Liver (tissue), 9 donors: ENCODE results near the gene KCNMB2. TPM values are rescaled to one million over a fixed set of nuclear protein-coding genes. Genes with fewer than 3 reads are reported as not detected.

Source experiments
- DNase-seq: peaks from one replicate; pipeline ENCODE4 v3.0.0-alpha.2; 2017; ENCODE audit warnings: low spot score
- H3K27ac ChIP-seq, 2 donors: one replicate each; pipeline ENCODE4 v1.7.0; 2013; ENCODE audit warnings: inconsistent platforms in 2 of 2, low read length in 2 of 2, control low read depth in 1 of 2, low read depth in 1 of 2, mild to moderate bottlenecking in 1 of 2
- H3K27me3 ChIP-seq, 4 donors: one replicate each; pipeline versions ENCODE4 v1.6.1 to v1.7.0; 2013; ENCODE audit warnings: low read length in 3 of 4, inconsistent platforms in 1 of 4, mild to moderate bottlenecking in 1 of 4, moderate library complexity in 1 of 4; ENCODE audit not compliant: control insufficient read depth in 4 of 4, insufficient read depth in 4 of 4
- H3K36me3 ChIP-seq, 4 donors: one replicate each; pipeline versions ENCODE4 v1.6.1 to v1.7.0; 2013; ENCODE audit warnings: low read length in 3 of 4, mild to moderate bottlenecking in 3 of 4, low read depth in 1 of 4, moderate library complexity in 1 of 4; ENCODE audit not compliant: control insufficient read depth in 4 of 4, insufficient read depth in 3 of 4
- H3K4me1 ChIP-seq, 4 donors: one replicate each; pipeline versions ENCODE4 v1.6.1 to v1.7.0; 2013; ENCODE audit warnings: low read length in 3 of 4, mild to moderate bottlenecking in 3 of 4, moderate library complexity in 1 of 4; ENCODE audit not compliant: control insufficient read depth in 4 of 4, insufficient read depth in 4 of 4
- H3K4me3 ChIP-seq, 3 donors: one replicate each; pipeline versions ENCODE4 v1.6.1 to v1.7.0; 2013; ENCODE audit warnings: low read length in 3 of 3, control low read depth in 1 of 3, low read depth in 1 of 3, mild to moderate bottlenecking in 1 of 3
- H3K9ac ChIP-seq, 2 donors: one replicate each; pipeline ENCODE4 v1.7.0; 2013; ENCODE audit warnings: low read length in 2 of 2, mild to moderate bottlenecking in 2 of 2, moderate library complexity in 2 of 2, control low read depth in 1 of 2, low read depth in 1 of 2
- H3K9me3 ChIP-seq, 4 donors: one replicate each; pipeline versions ENCODE4 v1.6.1 to v1.7.0; 2013; ENCODE audit warnings: low read length in 3 of 4; ENCODE audit not compliant: control insufficient read depth in 4 of 4
- EGR1 ChIP-seq, 2 donors: IDR thresholded peaks; 2 replicates each; pipeline ENCODE4 v1.6.1; 2016 to 2018; ENCODE audit warnings: antibody characterized with exemption in 2 of 2, low read depth in 2 of 2
- FOXA1 ChIP-seq: IDR thresholded peaks from 2 replicates; pipeline ENCODE4 v1.6.1; 2016; ENCODE audit warnings: antibody characterized with exemption
- FOXA2 ChIP-seq: IDR thresholded peaks from 2 replicates; pipeline ENCODE4 v1.6.1; 2016; ENCODE audit warnings: antibody characterized with exemption
- GABPA ChIP-seq, 2 donors: IDR thresholded peaks in 1 of 2; conservative IDR thresholded peaks in 1 of 2; 2 replicates each; pipeline ENCODE4 v1.6.1; 2016; ENCODE audit warnings: antibody characterized with exemption in 2 of 2, mild to moderate bottlenecking in 1 of 2, moderate library complexity in 1 of 2
- HNF4A ChIP-seq, 2 donors: conservative IDR thresholded peaks; 2 replicates each; pipeline ENCODE4 v1.6.1; 2016; ENCODE audit warnings: antibody characterized with exemption in 2 of 2, mild to moderate bottlenecking in 2 of 2
- HNF4G ChIP-seq: IDR thresholded peaks from 2 replicates; pipeline ENCODE4 v1.6.1; 2016; ENCODE audit warnings: antibody characterized with exemption
- JUND ChIP-seq, 2 donors: IDR thresholded peaks; 2 replicates each; pipeline ENCODE4 v1.6.1; 2016; ENCODE audit warnings: antibody characterized with exemption in 2 of 2
- NR2F2 ChIP-seq: IDR thresholded peaks from 2 replicates; pipeline ENCODE4 v1.6.1; 2016; ENCODE audit warnings: antibody characterized with exemption
- RAD21 ChIP-seq, 2 donors: IDR thresholded peaks; 2 replicates each; pipeline ENCODE4 v1.6.1; 2016; ENCODE audit warnings: antibody characterized with exemption in 2 of 2, mild to moderate bottlenecking in 2 of 2
- RXRA ChIP-seq, 2 donors: IDR thresholded peaks; 2 replicates each; pipeline ENCODE4 v1.6.1; 2017 to 2018; ENCODE audit warnings: antibody characterized with exemption in 2 of 2, mild to moderate bottlenecking in 1 of 2
- SP1 ChIP-seq: IDR thresholded peaks from 2 replicates; pipeline ENCODE4 v1.6.1; 2018; ENCODE audit warnings: antibody characterized with exemption, mild to moderate bottlenecking
- TAF1 ChIP-seq: conservative IDR thresholded peaks from 2 replicates; pipeline ENCODE4 v1.6.1; 2016; ENCODE audit warnings: antibody characterized with exemption, mild to moderate bottlenecking
- YY1 ChIP-seq: IDR thresholded peaks from 2 replicates; pipeline ENCODE4 v1.6.1; 2016; ENCODE audit warnings: antibody characterized with exemption, mild to moderate bottlenecking
- polyA plus RNA-seq, 2 donors: library from polyadenylated mRNA; stranded (reverse) in 1 of 2; unstranded in 1 of 2; fragments of 200-250 nt in 1 of 2; fragments of >200 nt in 1 of 2; fragmentation: Nextera tagmentation in 1 of 2; extraction: Ambion mirVana in 1 of 2; gene quantifications; one replicate each; pipeline versions ENCODE4 v1.2.1 to v1.2.3, GENCODE V29; 2013 to 2015
- total RNA-seq, 2 donors: library from RNA; depleted of rRNA; stranded (reverse); fragments of >200 nt; gene quantifications; one replicate each; pipeline ENCODE4 v1.2.3, GENCODE V29; 2014
- TF ChIP-seq, protein P1 (sequence below): IDR thresholded peaks from 2 replicates; pipeline ENCODE4 v1.6.1; 2016; ENCODE audit warnings: antibody characterized with exemption
- TF ChIP-seq, protein P2 (sequence below): IDR thresholded peaks from 2 replicates; pipeline ENCODE4 v1.6.1; 2016; ENCODE audit warnings: antibody characterized with exemption
- TF ChIP-seq, protein P3 (sequence below): fragments of 150-350 bp; IDR thresholded peaks from 2 replicates; pipeline ENCODE4 v1.5.1; 2017; ENCODE audit warnings: improper control_type of control experiment, low read depth, low read length; ENCODE audit not compliant: missing input control
- TF ChIP-seq, protein P4 (sequence below): IDR thresholded peaks from 2 replicates; pipeline ENCODE4 v1.6.1; 2016; ENCODE audit warnings: antibody characterized with exemption, mild to moderate bottlenecking
- TF ChIP-seq, protein P5 (sequence below): IDR thresholded peaks from 2 replicates; pipeline ENCODE4 v1.6.1; 2016; ENCODE audit warnings: antibody characterized with exemption
- donor health status: healthy.
- donor health status: healthy.
- donor health status: healthy.
- donor health status: healthy.
- donor health status: healthy.

Gene KCNMB2
- total and polyA plus RNA-seq, 4 donors = 0.08 to 0.33 (median 0.16) TPM; not detected in 1

DNA sequence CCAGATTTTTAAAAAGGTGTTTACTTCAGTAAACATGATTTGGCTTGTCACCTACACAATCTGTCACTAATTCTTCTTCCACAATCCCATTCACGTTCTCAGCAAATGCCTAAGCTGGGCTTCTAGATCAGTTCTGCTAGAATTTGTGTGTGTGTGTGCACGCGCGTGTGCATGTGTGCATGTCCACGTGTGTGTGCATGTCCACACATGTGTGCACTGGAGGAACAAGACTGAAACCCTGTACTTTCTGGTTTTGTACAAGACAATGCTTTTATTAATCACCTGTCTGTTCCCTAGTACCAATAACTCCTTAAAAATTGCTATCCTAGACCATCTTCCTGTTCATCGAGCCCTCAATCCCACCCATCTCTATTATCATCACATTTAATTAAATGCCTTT lies 229.2 kb downstream of the KCNMB2 start (continued):
- no peak for TF ChIP-seq SP1
- no peak for TF ChIP-seq NR2F2

- TF ChIP-seq FOXA2 (no peak), YY1 (no peak), RXRA (IDR thresholded peaks at IDR 0.05) (no peak), RAD21 (IDR thresholded peaks at IDR 0.05) (no peak), JUND (IDR thresholded peaks at IDR 0.05) (no peak), TAF1 (no peak), NR2F2 (no peak), HNF4G (no peak), HNF4A (conservative IDR thresholded peaks at IDR 0.05) (no peak), FOXA1 (no peak), EGR1 (IDR thresholded peaks at IDR 0.05; ENCODE audit: low read depth in 2 of 2) (no peak), SP1 (no peak), GABPA (IDR thresholded peaks at IDR 0.05 in 1 of 2, conservative IDR thresholded peaks at IDR 0.05 in 1 of 2) (no peak)
- TF ChIP-seq, protein P1, sequence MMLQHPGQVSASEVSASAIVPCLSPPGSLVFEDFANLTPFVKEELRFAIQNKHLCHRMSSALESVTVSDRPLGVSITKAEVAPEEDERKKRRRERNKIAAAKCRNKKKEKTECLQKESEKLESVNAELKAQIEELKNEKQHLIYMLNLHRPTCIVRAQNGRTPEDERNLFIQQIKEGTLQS = no peak
- TF ChIP-seq, protein P2, sequence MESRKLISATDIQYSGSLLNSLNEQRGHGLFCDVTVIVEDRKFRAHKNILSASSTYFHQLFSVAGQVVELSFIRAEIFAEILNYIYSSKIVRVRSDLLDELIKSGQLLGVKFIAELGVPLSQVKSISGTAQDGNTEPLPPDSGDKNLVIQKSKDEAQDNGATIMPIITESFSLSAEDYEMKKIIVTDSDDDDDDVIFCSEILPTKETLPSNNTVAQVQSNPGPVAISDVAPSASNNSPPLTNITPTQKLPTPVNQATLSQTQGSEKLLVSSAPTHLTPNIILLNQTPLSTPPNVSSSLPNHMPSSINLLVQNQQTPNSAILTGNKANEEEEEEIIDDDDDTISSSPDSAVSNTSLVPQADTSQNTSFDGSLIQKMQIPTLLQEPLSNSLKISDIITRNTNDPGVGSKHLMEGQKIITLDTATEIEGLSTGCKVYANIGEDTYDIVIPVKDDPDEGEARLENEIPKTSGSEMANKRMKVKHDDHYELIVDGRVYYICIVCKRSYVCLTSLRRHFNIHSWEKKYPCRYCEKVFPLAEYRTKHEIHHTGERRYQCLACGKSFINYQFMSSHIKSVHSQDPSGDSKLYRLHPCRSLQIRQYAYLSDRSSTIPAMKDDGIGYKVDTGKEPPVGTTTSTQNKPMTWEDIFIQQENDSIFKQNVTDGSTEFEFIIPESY = no peak
- TF ChIP-seq, protein P3, sequence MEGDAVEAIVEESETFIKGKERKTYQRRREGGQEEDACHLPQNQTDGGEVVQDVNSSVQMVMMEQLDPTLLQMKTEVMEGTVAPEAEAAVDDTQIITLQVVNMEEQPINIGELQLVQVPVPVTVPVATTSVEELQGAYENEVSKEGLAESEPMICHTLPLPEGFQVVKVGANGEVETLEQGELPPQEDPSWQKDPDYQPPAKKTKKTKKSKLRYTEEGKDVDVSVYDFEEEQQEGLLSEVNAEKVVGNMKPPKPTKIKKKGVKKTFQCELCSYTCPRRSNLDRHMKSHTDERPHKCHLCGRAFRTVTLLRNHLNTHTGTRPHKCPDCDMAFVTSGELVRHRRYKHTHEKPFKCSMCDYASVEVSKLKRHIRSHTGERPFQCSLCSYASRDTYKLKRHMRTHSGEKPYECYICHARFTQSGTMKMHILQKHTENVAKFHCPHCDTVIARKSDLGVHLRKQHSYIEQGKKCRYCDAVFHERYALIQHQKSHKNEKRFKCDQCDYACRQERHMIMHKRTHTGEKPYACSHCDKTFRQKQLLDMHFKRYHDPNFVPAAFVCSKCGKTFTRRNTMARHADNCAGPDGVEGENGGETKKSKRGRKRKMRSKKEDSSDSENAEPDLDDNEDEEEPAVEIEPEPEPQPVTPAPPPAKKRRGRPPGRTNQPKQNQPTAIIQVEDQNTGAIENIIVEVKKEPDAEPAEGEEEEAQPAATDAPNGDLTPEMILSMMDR = no peak
- TF ChIP-seq, protein P4, sequence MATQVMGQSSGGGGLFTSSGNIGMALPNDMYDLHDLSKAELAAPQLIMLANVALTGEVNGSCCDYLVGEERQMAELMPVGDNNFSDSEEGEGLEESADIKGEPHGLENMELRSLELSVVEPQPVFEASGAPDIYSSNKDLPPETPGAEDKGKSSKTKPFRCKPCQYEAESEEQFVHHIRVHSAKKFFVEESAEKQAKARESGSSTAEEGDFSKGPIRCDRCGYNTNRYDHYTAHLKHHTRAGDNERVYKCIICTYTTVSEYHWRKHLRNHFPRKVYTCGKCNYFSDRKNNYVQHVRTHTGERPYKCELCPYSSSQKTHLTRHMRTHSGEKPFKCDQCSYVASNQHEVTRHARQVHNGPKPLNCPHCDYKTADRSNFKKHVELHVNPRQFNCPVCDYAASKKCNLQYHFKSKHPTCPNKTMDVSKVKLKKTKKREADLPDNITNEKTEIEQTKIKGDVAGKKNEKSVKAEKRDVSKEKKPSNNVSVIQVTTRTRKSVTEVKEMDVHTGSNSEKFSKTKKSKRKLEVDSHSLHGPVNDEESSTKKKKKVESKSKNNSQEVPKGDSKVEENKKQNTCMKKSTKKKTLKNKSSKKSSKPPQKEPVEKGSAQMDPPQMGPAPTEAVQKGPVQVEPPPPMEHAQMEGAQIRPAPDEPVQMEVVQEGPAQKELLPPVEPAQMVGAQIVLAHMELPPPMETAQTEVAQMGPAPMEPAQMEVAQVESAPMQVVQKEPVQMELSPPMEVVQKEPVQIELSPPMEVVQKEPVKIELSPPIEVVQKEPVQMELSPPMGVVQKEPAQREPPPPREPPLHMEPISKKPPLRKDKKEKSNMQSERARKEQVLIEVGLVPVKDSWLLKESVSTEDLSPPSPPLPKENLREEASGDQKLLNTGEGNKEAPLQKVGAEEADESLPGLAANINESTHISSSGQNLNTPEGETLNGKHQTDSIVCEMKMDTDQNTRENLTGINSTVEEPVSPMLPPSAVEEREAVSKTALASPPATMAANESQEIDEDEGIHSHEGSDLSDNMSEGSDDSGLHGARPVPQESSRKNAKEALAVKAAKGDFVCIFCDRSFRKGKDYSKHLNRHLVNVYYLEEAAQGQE = no peak
- TF ChIP-seq, protein P5, sequence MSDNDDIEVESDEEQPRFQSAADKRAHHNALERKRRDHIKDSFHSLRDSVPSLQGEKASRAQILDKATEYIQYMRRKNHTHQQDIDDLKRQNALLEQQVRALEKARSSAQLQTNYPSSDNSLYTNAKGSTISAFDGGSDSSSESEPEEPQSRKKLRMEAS = no peak
- H3K36me3 ChIP-seq = no peaks in the 10 kb centered on the region
- H3K4me3 ChIP-seq = no peak overlapping the region
- H3K27me3 ChIP-seq = no peaks in the 10 kb centered on the region
- no peak overlapping the region for H3K9ac ChIP-seq
- H3K9me3 ChIP-seq = no peaks in the 10 kb centered on the region
- no peak for DNase-seq
- H3K4me1 ChIP-seq = no peaks in the 10 kb centered on the region
- no peak overlapping the region for H3K27ac ChIP-seq
Measured at GRCh38 chr3:178767581-178767980, 231.3 kb downstream of the KCNMB2 start.
